Islet precursor cell (in vitro differentiated cells): ENCODE measurements around the gene EXOC4.

Experiments
- DNase-seq: peaks from one replicate; pipeline ENCODE4 v3.0.0-alpha.2; 2018

Gene EXOC4

DNA sequence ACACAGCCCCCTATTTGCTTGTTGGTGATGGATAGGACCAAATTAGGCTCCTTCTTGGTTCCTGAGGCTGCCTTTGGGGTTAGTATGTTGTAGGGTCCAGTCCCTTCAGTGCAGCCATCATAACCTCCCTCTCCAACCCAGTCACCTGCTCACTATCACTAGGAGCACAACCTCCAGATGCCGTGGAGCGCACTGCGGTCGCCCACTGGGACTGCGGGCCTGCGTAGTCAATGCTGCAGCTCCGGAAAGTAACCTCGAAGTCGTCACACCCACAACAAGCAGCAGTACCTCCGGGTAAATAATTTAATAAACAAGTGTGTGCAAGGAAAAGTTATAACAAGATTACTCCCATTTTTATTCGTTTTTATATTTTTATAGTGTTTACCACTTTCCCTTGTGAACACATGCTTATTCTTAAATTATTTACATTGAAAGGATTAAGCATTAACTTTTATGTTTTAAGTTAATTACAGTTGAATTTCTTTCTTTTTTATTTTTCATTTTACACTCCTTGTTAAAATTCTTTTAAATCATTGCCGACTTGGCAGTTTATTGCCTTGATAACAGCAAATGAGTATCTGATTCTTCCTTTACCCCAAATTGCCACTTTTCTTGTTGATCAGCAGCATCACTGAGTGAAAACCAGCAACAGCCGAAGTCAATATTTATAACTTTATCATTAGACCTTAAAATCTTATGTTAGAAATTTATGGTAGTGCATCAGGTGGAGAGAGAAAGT lies 474.8 kb downstream of the EXOC4 start:
- DNase-seq = no peak

GRCh38 chr7:133730360-133730759 lies 477.5 kb downstream of the EXOC4 start:
- DNase-seq = no peak

GRCh38 chr7:133733401-133733800 lies 480.5 kb downstream of the EXOC4 start:
- DNase-seq = no peak

DNA sequence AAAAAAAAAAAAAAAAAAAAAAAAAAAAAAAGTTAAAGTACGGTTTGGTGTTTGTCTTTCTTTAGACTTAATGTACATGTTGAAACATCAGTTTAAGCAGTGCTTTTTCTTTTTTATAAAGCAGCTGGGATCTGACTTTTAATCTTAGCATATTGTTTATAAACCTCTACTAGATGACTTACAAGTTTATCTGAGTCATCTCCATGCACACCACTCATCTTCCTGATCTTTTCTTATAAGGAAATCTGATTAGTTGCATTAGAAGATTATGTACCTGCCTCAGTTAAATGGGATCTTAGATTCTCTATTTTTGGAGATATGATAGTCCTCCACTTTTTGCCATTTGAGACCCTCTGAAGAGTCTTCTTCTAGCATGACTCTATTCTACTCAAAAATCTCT lies 482.3 kb downstream of the EXOC4 start:
- DNase-seq = no peak

DNA sequence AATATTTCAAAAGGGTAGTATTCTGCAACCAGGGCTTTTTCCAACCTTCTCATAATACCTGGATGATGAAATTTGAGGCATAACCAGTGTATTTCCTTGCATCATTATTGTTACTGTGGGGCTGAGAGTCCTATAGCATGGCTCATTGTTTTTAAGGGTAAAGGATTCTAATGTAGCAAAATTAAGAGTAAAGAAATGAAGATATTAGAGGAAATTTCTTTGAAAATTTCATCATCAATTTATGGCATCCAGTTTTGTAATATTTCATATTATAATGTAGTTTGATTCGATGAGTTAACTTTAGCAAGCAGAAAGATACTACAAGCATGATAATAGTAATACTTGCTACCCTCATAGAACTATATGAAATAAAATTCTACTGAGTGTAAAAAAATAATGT lies 486.9 kb downstream of the EXOC4 start:
- no peak for DNase-seq

DNA sequence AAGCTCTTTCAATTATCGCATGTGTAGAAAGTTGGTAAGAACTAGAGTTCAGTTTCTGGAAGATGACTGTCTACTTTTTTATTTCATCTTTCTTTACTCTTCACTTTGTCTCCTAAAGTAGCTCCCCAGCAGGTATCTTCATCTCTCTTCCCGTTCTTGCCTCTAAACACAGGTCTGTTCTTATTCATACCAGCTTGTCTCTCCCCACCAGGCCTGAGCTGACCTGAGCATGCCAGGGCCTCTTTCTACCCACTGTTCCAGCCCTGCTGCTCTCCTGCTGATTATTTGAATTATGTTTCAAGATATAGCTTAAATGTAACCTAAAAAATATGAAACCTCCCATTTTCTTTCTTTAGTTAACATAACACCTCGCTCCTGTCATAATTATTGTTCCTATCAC lies 488.2 kb downstream of the EXOC4 start:
- no peak for DNase-seq

DNA sequence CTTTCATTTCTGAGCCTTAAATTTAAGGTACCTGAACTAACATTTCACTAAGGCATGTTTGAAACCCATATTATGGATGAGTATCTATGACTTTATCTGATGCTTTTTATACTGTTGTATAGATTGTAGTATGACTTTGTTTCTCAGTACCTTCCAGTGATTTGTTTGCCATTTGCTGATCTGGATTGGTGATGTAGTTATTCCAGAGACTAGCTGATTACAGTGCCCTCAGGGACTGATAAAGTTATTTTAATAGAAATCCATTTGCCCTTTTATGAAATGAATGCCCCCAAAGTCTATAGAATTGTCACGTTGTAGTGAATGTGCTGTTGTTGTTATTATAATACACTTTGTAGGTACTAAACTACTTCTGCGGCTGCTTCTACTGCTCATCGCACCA lies 488.8 kb downstream of the EXOC4 start:
- no peak for DNase-seq

GRCh38 chr7:133742709-133743538 lies 490.0 kb downstream of the EXOC4 start:
- no peak for DNase-seq

GRCh38 chr7:133744451-133744850 lies 491.6 kb downstream of the EXOC4 start:
- DNase-seq = no peak

DNA sequence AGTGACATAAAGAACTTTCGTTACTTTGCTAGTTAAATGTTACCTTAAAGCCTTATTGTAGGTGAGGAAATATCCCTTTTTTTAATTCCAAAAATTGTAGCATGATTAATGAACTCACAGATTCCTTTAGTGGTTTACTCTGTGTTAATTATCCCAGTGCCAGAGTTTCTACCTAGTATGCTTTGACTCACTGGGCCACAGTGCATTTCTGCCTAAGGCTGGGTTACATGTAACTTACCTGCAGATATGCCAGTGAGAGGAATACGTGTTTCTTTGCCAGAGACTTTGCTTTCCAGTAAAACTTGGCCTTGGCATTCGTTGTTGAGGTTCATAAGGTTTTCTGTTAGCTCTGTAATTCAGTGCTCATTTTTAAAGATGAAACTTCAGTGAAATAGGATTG lies 493.4 kb downstream of the EXOC4 start:
- DNase-seq = peak; percentile 64

DNA sequence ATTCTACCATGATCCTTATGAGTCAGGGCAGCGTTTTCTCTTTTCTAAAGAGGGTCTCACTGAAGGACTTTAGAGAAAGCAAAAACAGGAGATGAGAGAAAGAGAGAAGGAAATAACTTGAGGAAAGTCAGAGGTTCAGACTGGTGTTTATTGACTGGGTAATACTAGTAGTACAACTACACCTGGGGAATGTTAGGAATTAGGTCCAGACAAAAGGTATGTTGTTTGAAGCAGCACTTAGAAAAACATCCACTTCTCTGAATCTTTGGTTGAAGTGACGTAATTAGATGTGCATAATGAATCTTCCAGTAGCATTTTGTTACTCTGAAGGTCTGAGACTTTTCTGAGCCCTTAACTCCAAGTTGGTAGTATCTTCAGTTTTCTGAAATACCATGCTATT lies 494.0 kb downstream of the EXOC4 start:
- no peak for DNase-seq

DNA sequence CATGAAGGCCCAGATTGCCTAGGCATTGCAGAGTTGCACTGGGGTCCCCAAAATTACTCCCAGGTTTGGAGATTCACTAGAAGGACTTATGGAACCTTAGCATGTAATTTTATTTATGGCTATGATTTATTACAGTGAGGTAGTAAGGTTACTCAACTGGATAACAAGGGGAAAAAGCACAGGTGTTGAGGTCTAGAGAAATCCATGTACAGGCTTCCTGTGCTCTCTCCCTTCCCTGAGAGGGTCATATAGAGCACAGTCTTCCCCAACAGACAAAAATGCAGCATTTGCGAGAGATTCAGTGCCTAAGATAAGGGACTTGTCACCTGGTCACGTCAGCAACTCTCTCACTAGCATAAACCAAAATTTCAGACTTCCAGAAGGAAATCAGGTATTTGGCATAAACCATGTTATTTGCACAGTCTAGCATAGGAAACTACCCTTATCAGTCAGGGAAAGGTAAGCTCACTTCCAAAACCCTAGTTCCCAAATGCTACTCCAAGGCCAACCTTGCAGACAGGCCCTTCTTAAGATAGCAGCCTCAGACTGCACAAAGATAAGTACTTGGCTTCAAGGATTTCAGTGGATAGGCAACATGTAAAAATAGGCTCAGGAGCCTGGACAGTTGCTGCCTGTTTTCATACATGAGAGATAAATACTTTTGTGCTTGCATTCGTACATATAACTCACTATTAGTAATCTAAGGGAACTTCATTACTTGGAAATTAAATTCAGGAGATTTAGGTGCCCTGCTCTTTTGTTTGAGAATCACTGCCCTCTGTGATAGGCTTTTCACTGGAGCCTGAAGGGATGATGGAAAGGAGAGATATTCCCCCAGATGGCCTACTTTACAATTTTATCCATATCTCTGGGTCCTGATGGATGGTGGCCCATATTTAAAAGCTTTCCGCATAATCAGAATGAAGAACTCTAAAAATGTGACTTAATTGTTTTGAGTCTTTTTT lies 495.8 kb downstream of the EXOC4 start:
- no peak for DNase-seq

- no peak for DNase-seq
Measured at GRCh38 chr7:133750287-133750686, 497.4 kb downstream of the EXOC4 start.

- DNase-seq = no peak
Measured at GRCh38 chr7:133751079-133751478, 498.2 kb downstream of the EXOC4 start.

- peak; percentile 59 for DNase-seq
Measured at GRCh38 chr7:133753513-133753912, 500.6 kb downstream of the EXOC4 start.

GRCh38 chr7:133754708-133755107 lies 501.8 kb downstream of the EXOC4 start:
- DNase-seq = no peak

GRCh38 chr7:133755901-133756300 lies 503.0 kb downstream of the EXOC4 start:
- DNase-seq = no peak

- DNase-seq = no peak
Measured at GRCh38 chr7:133761443-133761842, 508.6 kb downstream of the EXOC4 start.

GRCh38 chr7:133763076-133763640 lies 510.3 kb downstream of the EXOC4 start:
- no peak for DNase-seq

- no peak for DNase-seq
Measured at GRCh38 chr7:133769668-133770067, 516.8 kb downstream of the EXOC4 start.

DNA sequence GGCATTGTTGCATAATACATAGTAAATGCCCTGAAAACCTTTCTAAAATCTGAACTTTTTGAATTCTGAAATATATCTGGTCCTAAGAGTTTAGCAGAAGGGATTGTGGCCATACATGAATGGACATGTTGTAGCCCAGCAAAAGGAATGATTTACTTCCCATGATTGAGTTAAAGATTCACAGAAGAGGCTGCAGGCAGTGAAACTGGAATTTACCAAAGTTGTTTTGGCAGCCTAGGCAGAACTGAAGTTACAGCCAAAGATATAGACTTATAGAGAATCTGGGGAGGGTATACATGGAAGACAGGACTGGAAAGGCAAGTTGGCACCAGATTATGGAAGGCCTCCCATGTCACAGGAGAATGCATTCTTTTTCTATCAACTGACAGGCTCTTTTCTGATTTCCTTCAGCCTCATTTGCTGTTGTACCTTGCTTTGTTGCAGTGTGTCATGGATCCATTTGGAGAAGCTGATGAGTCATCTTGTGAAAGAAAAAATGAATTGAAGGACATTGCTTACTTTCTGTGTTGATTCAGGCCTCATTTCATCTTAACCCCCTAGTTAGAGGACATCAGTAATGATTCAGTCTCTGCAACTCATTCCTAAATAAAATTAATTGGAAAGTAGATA lies 518.1 kb downstream of the EXOC4 start:
- DNase-seq = no peak

- no peak for DNase-seq
Measured at GRCh38 chr7:133771788-133772419, 519.0 kb downstream of the EXOC4 start.
